Liver (tissue), 9 donors: ENCODE results near the gene SLC16A2. TPM values are rescaled to one million over a fixed set of nuclear protein-coding genes. Genes with fewer than 3 reads are reported as not detected.
A peak's percentile ranks its signal among the peaks of the same experiment; 100 is the strongest.

Experiments
- DNase-seq: peaks from one replicate; pipeline ENCODE4 v3.0.0-alpha.2; 2017; ENCODE audit warnings: low spot score
- H3K27ac ChIP-seq, 2 donors: one replicate each; pipeline ENCODE4 v1.7.0; 2013; ENCODE audit warnings: inconsistent platforms in 2 of 2, low read length in 2 of 2, control low read depth in 1 of 2, low read depth in 1 of 2, mild to moderate bottlenecking in 1 of 2
- H3K27me3 ChIP-seq, 4 donors: one replicate each; pipeline versions ENCODE4 v1.6.1 to v1.7.0; 2013; ENCODE audit warnings: low read length in 3 of 4, inconsistent platforms in 1 of 4, mild to moderate bottlenecking in 1 of 4, moderate library complexity in 1 of 4; ENCODE audit not compliant: control insufficient read depth in 4 of 4, insufficient read depth in 4 of 4
- H3K36me3 ChIP-seq, 4 donors: one replicate each; pipeline versions ENCODE4 v1.6.1 to v1.7.0; 2013; ENCODE audit warnings: low read length in 3 of 4, mild to moderate bottlenecking in 3 of 4, low read depth in 1 of 4, moderate library complexity in 1 of 4; ENCODE audit not compliant: control insufficient read depth in 4 of 4, insufficient read depth in 3 of 4
- H3K4me1 ChIP-seq, 4 donors: one replicate each; pipeline versions ENCODE4 v1.6.1 to v1.7.0; 2013; ENCODE audit warnings: low read length in 3 of 4, mild to moderate bottlenecking in 3 of 4, moderate library complexity in 1 of 4; ENCODE audit not compliant: control insufficient read depth in 4 of 4, insufficient read depth in 4 of 4
- H3K4me3 ChIP-seq, 3 donors: one replicate each; pipeline versions ENCODE4 v1.6.1 to v1.7.0; 2013; ENCODE audit warnings: low read length in 3 of 3, control low read depth in 1 of 3, low read depth in 1 of 3, mild to moderate bottlenecking in 1 of 3
- H3K9ac ChIP-seq, 2 donors: one replicate each; pipeline ENCODE4 v1.7.0; 2013; ENCODE audit warnings: low read length in 2 of 2, mild to moderate bottlenecking in 2 of 2, moderate library complexity in 2 of 2, control low read depth in 1 of 2, low read depth in 1 of 2
- H3K9me3 ChIP-seq, 4 donors: one replicate each; pipeline versions ENCODE4 v1.6.1 to v1.7.0; 2013; ENCODE audit warnings: low read length in 3 of 4; ENCODE audit not compliant: control insufficient read depth in 4 of 4
- EGR1 ChIP-seq, 2 donors: IDR thresholded peaks; 2 replicates each; pipeline ENCODE4 v1.6.1; 2016 to 2018; ENCODE audit warnings: antibody characterized with exemption in 2 of 2, low read depth in 2 of 2
- GABPA ChIP-seq, 2 donors: IDR thresholded peaks in 1 of 2; conservative IDR thresholded peaks in 1 of 2; 2 replicates each; pipeline ENCODE4 v1.6.1; 2016; ENCODE audit warnings: antibody characterized with exemption in 2 of 2, mild to moderate bottlenecking in 1 of 2, moderate library complexity in 1 of 2
- HNF4A ChIP-seq, 2 donors: conservative IDR thresholded peaks; 2 replicates each; pipeline ENCODE4 v1.6.1; 2016; ENCODE audit warnings: antibody characterized with exemption in 2 of 2, mild to moderate bottlenecking in 2 of 2
- JUND ChIP-seq, 2 donors: IDR thresholded peaks; 2 replicates each; pipeline ENCODE4 v1.6.1; 2016; ENCODE audit warnings: antibody characterized with exemption in 2 of 2
- RAD21 ChIP-seq, 2 donors: IDR thresholded peaks; 2 replicates each; pipeline ENCODE4 v1.6.1; 2016; ENCODE audit warnings: antibody characterized with exemption in 2 of 2, mild to moderate bottlenecking in 2 of 2
- SP1 ChIP-seq: IDR thresholded peaks from 2 replicates; pipeline ENCODE4 v1.6.1; 2018; ENCODE audit warnings: antibody characterized with exemption, mild to moderate bottlenecking
- TAF1 ChIP-seq: conservative IDR thresholded peaks from 2 replicates; pipeline ENCODE4 v1.6.1; 2016; ENCODE audit warnings: antibody characterized with exemption, mild to moderate bottlenecking
- YY1 ChIP-seq: IDR thresholded peaks from 2 replicates; pipeline ENCODE4 v1.6.1; 2016; ENCODE audit warnings: antibody characterized with exemption, mild to moderate bottlenecking
- WGBS: extraction: QIAGEN DNeasy Blood & Tissue Kit; methylation state at CpG from one replicate; pipeline ENCODE4 v1.1.7; 2013; 5-methylcytosine and 5-hydroxymethylcytosine counted together
- polyA plus RNA-seq, 2 donors: library from polyadenylated mRNA; stranded (reverse) in 1 of 2; unstranded in 1 of 2; fragments of 200-250 nt in 1 of 2; fragments of >200 nt in 1 of 2; fragmentation: Nextera tagmentation in 1 of 2; extraction: Ambion mirVana in 1 of 2; gene quantifications; one replicate each; pipeline versions ENCODE4 v1.2.1 to v1.2.3, GENCODE V29; 2013 to 2015
- total RNA-seq, 2 donors: library from RNA; depleted of rRNA; stranded (reverse); fragments of >200 nt; gene quantifications; one replicate each; pipeline ENCODE4 v1.2.3, GENCODE V29; 2014
- TF ChIP-seq, protein P1 (sequence below): IDR thresholded peaks from 2 replicates; pipeline ENCODE4 v1.6.1; 2016; ENCODE audit warnings: antibody characterized with exemption, mild to moderate bottlenecking
- TF ChIP-seq, protein P2 (sequence below): IDR thresholded peaks from 2 replicates; pipeline ENCODE4 v1.6.1; 2016; ENCODE audit warnings: antibody characterized with exemption
- TF ChIP-seq, protein P3 (sequence below): fragments of 150-350 bp; IDR thresholded peaks from 2 replicates; pipeline ENCODE4 v1.5.1; 2017; ENCODE audit warnings: improper control_type of control experiment, low read depth, low read length; ENCODE audit not compliant: missing input control
- TF ChIP-seq, protein P4 (sequence below): IDR thresholded peaks from 2 replicates; pipeline ENCODE4 v1.6.1; 2016; ENCODE audit warnings: antibody characterized with exemption
- donor health status: healthy.
- donor health status: healthy.
- donor health status: healthy.
- donor health status: healthy.
- donor health status: healthy.

Gene SLC16A2
- total and polyA plus RNA-seq, 4 donors, result 10.0 to 32.7 (median 21.9) TPM

DNA sequence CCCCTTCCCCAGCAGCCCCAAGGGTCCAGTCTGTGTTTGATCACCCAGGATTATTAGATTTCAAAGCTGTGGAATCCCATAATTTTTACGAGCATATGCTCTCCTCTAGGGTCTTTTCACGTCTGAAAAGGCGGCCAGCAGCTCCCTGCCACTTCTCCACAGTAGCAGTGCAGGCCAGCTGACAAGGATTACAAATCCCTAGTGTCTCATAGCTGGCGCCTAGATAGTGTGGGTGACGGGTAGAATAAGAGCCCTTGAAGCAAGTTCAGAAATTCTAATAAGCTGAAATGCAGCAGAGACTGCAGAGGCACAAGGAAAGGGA lies 113.8 kb downstream of the SLC16A2 start:
- H3K27ac ChIP-seq, result peak overlapping the region; percentile 79 to 88
- TF ChIP-seq GABPA (IDR thresholded peaks at IDR 0.05 in 1 of 2, conservative IDR thresholded peaks at IDR 0.05 in 1 of 2) (no peak), JUND (IDR thresholded peaks at IDR 0.05) (no peak), SP1 (no peak), YY1 (no peak), RAD21 (IDR thresholded peaks at IDR 0.05) (no peak)
- TF ChIP-seq, protein P1, sequence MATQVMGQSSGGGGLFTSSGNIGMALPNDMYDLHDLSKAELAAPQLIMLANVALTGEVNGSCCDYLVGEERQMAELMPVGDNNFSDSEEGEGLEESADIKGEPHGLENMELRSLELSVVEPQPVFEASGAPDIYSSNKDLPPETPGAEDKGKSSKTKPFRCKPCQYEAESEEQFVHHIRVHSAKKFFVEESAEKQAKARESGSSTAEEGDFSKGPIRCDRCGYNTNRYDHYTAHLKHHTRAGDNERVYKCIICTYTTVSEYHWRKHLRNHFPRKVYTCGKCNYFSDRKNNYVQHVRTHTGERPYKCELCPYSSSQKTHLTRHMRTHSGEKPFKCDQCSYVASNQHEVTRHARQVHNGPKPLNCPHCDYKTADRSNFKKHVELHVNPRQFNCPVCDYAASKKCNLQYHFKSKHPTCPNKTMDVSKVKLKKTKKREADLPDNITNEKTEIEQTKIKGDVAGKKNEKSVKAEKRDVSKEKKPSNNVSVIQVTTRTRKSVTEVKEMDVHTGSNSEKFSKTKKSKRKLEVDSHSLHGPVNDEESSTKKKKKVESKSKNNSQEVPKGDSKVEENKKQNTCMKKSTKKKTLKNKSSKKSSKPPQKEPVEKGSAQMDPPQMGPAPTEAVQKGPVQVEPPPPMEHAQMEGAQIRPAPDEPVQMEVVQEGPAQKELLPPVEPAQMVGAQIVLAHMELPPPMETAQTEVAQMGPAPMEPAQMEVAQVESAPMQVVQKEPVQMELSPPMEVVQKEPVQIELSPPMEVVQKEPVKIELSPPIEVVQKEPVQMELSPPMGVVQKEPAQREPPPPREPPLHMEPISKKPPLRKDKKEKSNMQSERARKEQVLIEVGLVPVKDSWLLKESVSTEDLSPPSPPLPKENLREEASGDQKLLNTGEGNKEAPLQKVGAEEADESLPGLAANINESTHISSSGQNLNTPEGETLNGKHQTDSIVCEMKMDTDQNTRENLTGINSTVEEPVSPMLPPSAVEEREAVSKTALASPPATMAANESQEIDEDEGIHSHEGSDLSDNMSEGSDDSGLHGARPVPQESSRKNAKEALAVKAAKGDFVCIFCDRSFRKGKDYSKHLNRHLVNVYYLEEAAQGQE, result no peak
- TF ChIP-seq, protein P2, sequence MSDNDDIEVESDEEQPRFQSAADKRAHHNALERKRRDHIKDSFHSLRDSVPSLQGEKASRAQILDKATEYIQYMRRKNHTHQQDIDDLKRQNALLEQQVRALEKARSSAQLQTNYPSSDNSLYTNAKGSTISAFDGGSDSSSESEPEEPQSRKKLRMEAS, result no peak
- 18% methylated on average over 5 of the region's 5 CpGs for WGBS
- no peaks in the 10 kb centered on the region for H3K27me3 ChIP-seq
- H3K9me3 ChIP-seq, result no peaks in the 10 kb centered on the region
- H3K36me3 ChIP-seq, result peaks cover 0 to 2% (median 0%) of the 10 kb centered on the region in 4 donors
- no peak for DNase-seq
- peaks cover 0 to 19% (median 11%) of the 10 kb centered on the region in 4 donors for H3K4me1 ChIP-seq
- peak overlapping the region in 1 of 3 donors; percentile 59 for H3K4me3 ChIP-seq
- peak overlapping the region in 1 of 2 donors; percentile 23 for H3K9ac ChIP-seq

DNA sequence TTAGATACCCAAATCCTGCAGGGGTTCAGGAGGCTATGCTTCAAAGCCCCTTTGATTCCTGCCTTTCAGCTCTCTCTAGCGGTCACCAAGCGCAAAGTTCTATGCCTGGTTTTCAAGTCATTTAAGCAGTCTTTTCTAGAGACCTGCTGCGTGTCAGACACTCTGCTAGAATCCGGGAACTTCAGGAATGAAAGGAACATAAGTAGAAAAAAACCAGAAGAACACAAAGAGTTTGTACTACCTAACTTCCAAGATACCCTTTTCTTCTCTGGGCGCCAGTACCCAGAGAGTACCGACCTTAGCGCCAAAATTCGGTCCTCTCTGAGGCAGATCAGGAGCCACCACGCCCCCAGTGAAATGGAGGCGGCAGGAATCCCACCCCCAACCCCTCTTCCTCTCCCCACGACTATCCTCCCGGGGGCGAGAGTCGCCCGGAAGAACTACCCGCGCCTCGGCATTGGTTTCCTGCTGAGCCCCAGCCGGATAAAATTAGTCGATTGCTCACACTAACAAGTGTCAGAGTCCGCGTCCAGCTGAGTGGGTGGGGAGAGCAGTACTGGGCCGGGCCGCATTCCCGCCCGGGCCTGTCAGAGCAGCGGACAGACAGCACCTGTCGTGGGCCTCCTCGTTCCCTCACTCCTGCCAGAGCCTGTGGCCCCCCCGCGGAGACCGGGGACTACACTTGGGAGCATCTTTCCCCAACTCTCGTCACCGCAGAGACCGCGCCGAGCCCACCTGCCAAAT lies 114.3 kb downstream of the SLC16A2 start:
- peak; percentile 44 for DNase-seq
- H3K27me3 ChIP-seq, result no peaks in the 10 kb centered on the region
- peak overlapping the region; percentile 79 to 88 for H3K27ac ChIP-seq
- H3K4me3 ChIP-seq, result peak overlapping the region; percentile 59 to 66 (median 63)
- H3K4me1 ChIP-seq, result peaks cover 0 to 19% (median 11%) of the 10 kb centered on the region in 4 donors
- peaks cover 0 to 2% (median 0%) of the 10 kb centered on the region in 4 donors for H3K36me3 ChIP-seq
- under 1% methylated on average over 37 of the region's 37 CpGs for WGBS
- TF ChIP-seq RAD21 (IDR thresholded peaks at IDR 0.05) (peak; percentile 79 to 81), GABPA (IDR thresholded peaks at IDR 0.05 in 1 of 2, conservative IDR thresholded peaks at IDR 0.05 in 1 of 2) (peak; percentile 17 to 60), SP1 (peak; percentile 29), HNF4A (conservative IDR thresholded peaks at IDR 0.05) (peak; percentile 34 to 55), TAF1 (peak; percentile 58), EGR1 (IDR thresholded peaks at IDR 0.05; ENCODE audit: low read depth in 2 of 2) (peak in 1 of 2 donors; percentile 46), YY1 (peak; percentile 28)
- TF ChIP-seq, protein P3, sequence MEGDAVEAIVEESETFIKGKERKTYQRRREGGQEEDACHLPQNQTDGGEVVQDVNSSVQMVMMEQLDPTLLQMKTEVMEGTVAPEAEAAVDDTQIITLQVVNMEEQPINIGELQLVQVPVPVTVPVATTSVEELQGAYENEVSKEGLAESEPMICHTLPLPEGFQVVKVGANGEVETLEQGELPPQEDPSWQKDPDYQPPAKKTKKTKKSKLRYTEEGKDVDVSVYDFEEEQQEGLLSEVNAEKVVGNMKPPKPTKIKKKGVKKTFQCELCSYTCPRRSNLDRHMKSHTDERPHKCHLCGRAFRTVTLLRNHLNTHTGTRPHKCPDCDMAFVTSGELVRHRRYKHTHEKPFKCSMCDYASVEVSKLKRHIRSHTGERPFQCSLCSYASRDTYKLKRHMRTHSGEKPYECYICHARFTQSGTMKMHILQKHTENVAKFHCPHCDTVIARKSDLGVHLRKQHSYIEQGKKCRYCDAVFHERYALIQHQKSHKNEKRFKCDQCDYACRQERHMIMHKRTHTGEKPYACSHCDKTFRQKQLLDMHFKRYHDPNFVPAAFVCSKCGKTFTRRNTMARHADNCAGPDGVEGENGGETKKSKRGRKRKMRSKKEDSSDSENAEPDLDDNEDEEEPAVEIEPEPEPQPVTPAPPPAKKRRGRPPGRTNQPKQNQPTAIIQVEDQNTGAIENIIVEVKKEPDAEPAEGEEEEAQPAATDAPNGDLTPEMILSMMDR, result peak; percentile 45
- TF ChIP-seq, protein P4, sequence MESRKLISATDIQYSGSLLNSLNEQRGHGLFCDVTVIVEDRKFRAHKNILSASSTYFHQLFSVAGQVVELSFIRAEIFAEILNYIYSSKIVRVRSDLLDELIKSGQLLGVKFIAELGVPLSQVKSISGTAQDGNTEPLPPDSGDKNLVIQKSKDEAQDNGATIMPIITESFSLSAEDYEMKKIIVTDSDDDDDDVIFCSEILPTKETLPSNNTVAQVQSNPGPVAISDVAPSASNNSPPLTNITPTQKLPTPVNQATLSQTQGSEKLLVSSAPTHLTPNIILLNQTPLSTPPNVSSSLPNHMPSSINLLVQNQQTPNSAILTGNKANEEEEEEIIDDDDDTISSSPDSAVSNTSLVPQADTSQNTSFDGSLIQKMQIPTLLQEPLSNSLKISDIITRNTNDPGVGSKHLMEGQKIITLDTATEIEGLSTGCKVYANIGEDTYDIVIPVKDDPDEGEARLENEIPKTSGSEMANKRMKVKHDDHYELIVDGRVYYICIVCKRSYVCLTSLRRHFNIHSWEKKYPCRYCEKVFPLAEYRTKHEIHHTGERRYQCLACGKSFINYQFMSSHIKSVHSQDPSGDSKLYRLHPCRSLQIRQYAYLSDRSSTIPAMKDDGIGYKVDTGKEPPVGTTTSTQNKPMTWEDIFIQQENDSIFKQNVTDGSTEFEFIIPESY, result no peak
- TF ChIP-seq, protein P1, result no peak
- H3K9ac ChIP-seq, result peak overlapping the region; percentile 23 to 37
- no peaks in the 10 kb centered on the region for H3K9me3 ChIP-seq
